AG04450 (cell line): ENCODE results near the gene TSSC4. TPM values are rescaled to one million over a fixed set of nuclear protein-coding genes. Genes with fewer than 3 reads are reported as not detected.

Experiments used
- CTCF ChIA-PET: fragments of 300-600, 350-600 bp; formaldehyde crosslinking; extraction: SDS; loops from one replicate; lab custom pipeline; 2022; ENCODE audit warnings: antibody characterized with exemption, inconsistent platforms; lab: Charles Lee
- POLR2A ChIA-PET: fragments of 350-600 bp; formaldehyde crosslinking; extraction: SDS; loops from one replicate; lab custom pipeline; 2021; ENCODE audit warnings: antibody characterized with exemption, inconsistent platforms; lab: Yijun Ruan, JAX
- DNase-seq: peaks from one replicate; pipeline ENCODE4 v3.0.0-alpha.2; 2011; ENCODE audit warnings: low read depth, low spot score
- H3K27ac ChIP-seq: one replicate; pipeline ENCODE4 v1.5.1; 2012; ENCODE audit warnings: low read depth, low read length, control low read depth
- H3K27me3 ChIP-seq: one replicate; pipeline ENCODE4 v1.6.0; 2012; ENCODE audit warnings: low read length; ENCODE audit not compliant: control insufficient read depth, insufficient read depth
- H3K4me3 ChIP-seq: 2 replicates; pipeline ENCODE4 v1.5.1; 2011; ENCODE audit warnings: mild to moderate bottlenecking, low read depth, low read length, control low read depth
- H3K9me3 ChIP-seq: 2 replicates; pipeline ENCODE4 v1.5.1; 2012; ENCODE audit warnings: low read length; ENCODE audit not compliant: control insufficient read depth, insufficient read depth
- polyA plus RNA-seq: library from polyadenylated mRNA; depleted of rRNA; stranded (reverse); fragments of >200 nt; gene quantifications from 2 replicates; pipeline ENCODE4 v1.2.3, GENCODE V29; 2011
- TF ChIP-seq, protein P1 (sequence below): IDR thresholded peaks from 2 replicates; pipeline ENCODE4 v1.5.1; 2011; ENCODE audit warnings: low read depth, low read length, control low read depth, inconsistent platforms

Gene TSSC4
- polyA plus RNA-seq, 1 experiment: 13.3 TPM

DNA sequence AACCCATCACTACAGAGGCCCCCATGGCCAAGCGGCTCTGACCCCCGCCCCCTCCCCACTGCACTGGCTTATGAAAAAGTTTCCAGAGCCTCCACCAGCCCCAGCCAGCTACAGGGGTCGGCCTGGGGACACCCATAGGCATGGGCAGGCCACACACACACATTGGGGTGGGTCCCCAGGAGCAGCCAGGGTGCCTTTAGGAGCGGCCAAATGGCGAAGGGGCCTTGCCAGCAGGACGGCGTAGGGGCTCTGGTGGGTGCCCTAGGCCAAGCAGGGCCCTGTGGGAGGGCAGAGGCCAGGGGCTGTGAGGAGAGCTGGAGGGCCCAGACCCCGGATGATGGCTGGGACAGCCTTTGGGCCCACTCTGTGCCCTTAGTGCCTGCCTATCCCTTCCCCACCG is 10.1 kb downstream of the TSSC4 start:
- no peak overlapping the region for H3K4me3 ChIP-seq
- no peaks in the 10 kb centered on the region; the same call in 1 of the 2 replicates for H3K9me3 ChIP-seq
- ChIA-PET CTCF (interaction anchor here (2.7 kb wide), 1 partner anchor 9 kb away, joined by 20 read pairs; no protein-coding TSS in a partner anchor), POLR2A (no interaction called here)
- no peak overlapping the region for H3K27ac ChIP-seq
- no peak for DNase-seq
- H3K27me3 ChIP-seq: peaks cover 13% of the 10 kb centered on the region
- TF ChIP-seq, protein P1, sequence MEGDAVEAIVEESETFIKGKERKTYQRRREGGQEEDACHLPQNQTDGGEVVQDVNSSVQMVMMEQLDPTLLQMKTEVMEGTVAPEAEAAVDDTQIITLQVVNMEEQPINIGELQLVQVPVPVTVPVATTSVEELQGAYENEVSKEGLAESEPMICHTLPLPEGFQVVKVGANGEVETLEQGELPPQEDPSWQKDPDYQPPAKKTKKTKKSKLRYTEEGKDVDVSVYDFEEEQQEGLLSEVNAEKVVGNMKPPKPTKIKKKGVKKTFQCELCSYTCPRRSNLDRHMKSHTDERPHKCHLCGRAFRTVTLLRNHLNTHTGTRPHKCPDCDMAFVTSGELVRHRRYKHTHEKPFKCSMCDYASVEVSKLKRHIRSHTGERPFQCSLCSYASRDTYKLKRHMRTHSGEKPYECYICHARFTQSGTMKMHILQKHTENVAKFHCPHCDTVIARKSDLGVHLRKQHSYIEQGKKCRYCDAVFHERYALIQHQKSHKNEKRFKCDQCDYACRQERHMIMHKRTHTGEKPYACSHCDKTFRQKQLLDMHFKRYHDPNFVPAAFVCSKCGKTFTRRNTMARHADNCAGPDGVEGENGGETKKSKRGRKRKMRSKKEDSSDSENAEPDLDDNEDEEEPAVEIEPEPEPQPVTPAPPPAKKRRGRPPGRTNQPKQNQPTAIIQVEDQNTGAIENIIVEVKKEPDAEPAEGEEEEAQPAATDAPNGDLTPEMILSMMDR: no peak

DNA sequence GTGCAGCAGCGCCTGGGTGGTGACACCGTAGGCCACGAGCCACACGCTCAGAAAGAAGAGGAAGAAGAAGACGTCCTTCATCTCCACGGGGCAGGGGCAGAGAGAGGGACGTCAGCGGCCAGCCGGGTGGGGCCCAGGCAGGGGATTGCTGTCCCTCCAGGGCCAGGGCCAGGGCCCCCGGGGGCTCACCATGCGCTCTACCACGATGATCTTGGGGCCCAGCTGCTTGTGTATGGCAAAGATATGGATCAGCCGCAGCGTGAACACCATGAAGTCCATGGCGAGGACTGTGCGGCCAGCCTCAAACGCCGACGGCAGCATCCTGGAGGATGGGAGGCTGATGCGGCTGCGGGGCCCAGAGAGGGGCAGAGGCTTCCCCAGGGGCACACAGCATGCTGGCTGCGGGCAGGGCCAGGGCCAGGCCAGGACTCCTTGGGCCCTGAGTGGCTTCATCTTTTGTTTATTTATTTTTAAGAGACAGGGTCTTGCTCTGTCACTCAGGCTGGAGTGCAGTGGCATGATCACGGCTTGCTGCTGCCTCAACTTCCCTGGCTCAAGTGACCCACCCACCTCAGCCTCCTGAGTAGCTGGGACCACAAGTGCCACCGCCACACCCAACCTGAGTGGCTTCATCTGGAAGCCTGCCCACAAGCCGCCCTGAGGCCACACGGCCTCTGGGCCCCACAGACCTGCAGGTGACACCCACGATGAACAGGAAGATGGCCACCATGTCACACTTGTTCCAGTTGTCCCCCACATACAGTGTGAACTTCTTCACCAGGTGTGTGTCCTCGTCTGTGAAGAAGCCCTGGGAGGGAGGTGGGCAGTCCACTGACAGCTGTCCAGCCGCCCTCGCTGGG is 11.1 kb downstream of the TSSC4 start:
- no peak for DNase-seq
- CTCF ChIA-PET: no interaction called here
- H3K27ac ChIP-seq: no peak overlapping the region
- H3K9me3 ChIP-seq: no peaks in the 10 kb centered on the region; the same call in 1 of the 2 replicates
- H3K27me3 ChIP-seq: peaks cover 13% of the 10 kb centered on the region
- TF ChIP-seq, protein P1: no peak
- POLR2A ChIA-PET: no interaction called here
- H3K4me3 ChIP-seq: no peak overlapping the region

DNA sequence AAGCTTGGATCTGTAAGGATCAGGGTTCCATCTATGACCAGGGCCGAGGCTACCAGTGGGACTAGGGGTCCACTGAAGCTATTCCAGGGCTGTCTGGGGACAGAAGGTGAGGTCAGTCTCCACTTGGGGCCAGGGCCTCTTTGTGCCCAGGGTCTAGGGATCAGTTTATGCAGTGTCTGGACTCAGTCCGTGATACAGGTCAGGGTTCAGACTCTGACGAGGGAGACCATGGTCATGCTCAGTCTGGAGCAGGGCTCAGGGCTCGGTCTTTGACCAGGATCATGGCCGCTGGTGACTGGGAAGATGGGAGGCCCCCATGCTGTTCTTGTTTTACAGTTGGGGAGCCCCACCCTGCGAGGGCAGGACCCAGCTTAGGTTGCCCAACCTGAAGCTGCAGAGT is 11.8 kb downstream of the TSSC4 start:
- POLR2A ChIA-PET: no interaction called here
- Histone ChIP-seq H3K27me3 (peaks cover 13% of the 10 kb centered on the region), H3K4me3 (no peak overlapping the region), H3K9me3 (no peaks in the 10 kb centered on the region; the same call in 1 of the 2 replicates), H3K27ac (no peak overlapping the region)
- TF ChIP-seq, protein P1: no peak
- no peak for DNase-seq
- CTCF ChIA-PET: no interaction called here

DNA sequence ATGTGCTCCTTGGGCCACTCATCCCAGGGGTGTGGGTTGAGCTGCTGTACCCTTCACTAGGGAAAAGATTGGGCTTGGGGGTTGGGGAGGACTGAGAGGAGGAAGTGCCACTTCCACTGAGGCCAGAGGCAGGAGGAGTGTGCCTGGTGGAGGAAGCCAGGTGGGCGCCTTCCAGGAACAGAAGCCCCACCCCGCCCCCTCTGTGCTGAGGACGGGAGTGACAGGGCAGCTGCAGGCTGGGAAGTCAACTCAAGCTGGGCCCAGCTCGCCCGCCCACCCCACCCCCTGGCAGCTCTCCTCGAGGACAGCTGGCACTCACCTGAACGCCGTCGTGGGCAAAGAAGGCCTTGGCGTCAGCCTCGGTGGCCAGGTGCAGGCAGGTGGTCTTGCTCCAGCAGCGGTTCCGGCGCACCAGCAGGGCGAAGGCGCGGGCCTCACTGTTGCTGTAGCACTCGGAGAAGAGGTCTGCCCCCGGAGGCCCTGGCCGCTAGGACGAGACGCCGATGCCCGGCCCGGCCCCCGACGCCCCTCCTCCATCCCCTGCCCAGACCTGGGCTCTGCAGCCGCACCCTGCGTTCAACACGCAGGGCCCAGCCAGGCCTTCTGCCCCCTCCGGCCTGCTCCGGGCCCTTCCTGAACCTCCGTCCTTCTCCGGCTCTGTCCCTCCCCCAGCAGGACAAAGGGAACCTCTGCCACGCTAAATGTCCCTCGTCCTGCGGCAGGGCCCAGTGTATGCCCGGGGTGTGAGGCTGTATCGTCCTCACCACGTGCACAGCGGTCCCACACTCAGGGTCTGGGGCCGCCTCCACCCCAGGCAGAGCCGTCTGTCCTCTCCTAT is 13.4 kb downstream of the TSSC4 start:
- H3K27ac ChIP-seq: no peak overlapping the region
- no peak overlapping the region for H3K4me3 ChIP-seq
- TF ChIP-seq, protein P1: no peak
- CTCF ChIA-PET: interaction anchor here (1.3 kb wide), 1 partner anchor 216 kb away, joined by 3 read pairs; no protein-coding TSS in a partner anchor
- POLR2A ChIA-PET: interaction anchor here (0.5 to 1.2 kb wide), 2 partner anchors 36 to 516 kb away, joined by 3 to 4 read pairs; no protein-coding TSS in a partner anchor
- no peak for DNase-seq
- H3K9me3 ChIP-seq: no peaks in the 10 kb centered on the region; the same call in 1 of the 2 replicates
- H3K27me3 ChIP-seq: peaks cover 11% of the 10 kb centered on the region
